Cardiac fibroblast (primary cell): ENCODE data around the gene DLX1.
A peak's percentile ranks its signal among the peaks of the same experiment; 100 is the strongest.

Experiments used
- DNase-seq, 2 donors: peaks; one replicate each; pipeline versions ENCODE4 v3.0.0 to v3.0.0-alpha.2; 2010; ENCODE audit warnings: low read depth in 2 of 2
- H3K4me3 ChIP-seq, 2 donors: replicated peaks in 1 of 2; 1 replicate in 1 of 2; 2 replicates in 1 of 2; pipeline ENCODE4 v1.5.1; 2011; ENCODE audit warnings: low read depth in 2 of 2, low read length in 2 of 2, mild to moderate bottlenecking in 2 of 2, moderate library complexity in 1 of 2
- TF ChIP-seq, protein P1 (sequence below): IDR thresholded peaks from one replicate; pipeline ENCODE4 v1.5.1; 2011; ENCODE audit warnings: low read depth, mild to moderate bottlenecking, low read length, inconsistent platforms

The DLX1 gene

DNA sequence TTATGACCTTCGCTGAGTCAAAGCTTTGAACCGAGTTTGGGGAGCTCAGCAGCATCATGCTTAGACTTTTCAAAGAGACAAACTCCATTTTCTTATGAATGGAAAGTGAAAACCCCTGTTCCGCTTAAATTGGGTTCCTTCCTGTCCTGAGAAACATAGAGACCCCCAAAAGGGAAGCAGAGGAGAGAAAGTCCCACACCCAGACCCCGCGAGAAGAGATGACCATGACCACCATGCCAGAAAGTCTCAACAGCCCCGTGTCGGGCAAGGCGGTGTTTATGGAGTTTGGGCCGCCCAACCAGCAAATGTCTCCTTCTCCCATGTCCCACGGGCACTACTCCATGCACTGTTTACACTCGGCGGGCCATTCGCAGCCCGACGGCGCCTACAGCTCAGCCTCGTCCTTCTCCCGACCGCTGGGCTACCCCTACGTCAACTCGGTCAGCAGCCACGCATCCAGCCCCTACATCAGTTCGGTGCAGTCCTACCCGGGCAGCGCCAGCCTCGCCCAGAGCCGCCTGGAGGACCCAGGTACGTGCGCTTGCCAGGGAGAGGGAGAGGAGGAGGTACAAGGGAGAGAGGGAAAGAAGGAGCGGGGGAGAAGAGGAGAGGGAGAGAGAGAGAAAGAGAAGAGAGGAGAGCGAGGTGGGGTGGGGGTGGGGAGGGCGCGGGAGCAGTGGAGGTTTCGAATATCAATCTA is at the start of gene DLX1:
Gene DLX1, plus strand, starts transcription at position 48 of the 700 bp plus-strand sequence. Its CDS starts 171 bp downstream, at position 219.
- DNase-seq = no peak
- TF ChIP-seq, protein P1, sequence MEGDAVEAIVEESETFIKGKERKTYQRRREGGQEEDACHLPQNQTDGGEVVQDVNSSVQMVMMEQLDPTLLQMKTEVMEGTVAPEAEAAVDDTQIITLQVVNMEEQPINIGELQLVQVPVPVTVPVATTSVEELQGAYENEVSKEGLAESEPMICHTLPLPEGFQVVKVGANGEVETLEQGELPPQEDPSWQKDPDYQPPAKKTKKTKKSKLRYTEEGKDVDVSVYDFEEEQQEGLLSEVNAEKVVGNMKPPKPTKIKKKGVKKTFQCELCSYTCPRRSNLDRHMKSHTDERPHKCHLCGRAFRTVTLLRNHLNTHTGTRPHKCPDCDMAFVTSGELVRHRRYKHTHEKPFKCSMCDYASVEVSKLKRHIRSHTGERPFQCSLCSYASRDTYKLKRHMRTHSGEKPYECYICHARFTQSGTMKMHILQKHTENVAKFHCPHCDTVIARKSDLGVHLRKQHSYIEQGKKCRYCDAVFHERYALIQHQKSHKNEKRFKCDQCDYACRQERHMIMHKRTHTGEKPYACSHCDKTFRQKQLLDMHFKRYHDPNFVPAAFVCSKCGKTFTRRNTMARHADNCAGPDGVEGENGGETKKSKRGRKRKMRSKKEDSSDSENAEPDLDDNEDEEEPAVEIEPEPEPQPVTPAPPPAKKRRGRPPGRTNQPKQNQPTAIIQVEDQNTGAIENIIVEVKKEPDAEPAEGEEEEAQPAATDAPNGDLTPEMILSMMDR = no peak

DNA sequence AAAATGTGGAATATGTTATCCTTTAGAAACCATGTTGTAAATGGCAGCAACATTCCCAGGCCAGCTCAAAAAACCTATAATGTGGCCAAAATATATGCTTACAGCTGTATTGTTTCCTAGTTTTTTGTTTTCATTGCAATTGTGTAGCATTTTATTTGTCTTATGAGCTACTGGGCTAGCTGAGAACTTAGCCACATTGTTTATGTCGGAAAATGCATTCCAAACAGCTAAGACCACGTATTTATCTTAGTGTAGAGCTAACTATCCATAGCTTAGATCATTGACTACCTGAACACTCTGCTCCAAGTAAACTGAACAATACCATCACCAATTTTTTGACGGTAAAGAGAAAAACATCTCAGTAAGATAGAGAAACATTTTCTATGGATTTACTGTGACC is 47.2 kb upstream of the DLX1 start:
- DNase-seq = no peak

More for the DNA sequence above, at the start of gene DLX1:
- H3K4me3 ChIP-seq = peak within 1 kb of the TSS; percentile 46 to 62

DNA sequence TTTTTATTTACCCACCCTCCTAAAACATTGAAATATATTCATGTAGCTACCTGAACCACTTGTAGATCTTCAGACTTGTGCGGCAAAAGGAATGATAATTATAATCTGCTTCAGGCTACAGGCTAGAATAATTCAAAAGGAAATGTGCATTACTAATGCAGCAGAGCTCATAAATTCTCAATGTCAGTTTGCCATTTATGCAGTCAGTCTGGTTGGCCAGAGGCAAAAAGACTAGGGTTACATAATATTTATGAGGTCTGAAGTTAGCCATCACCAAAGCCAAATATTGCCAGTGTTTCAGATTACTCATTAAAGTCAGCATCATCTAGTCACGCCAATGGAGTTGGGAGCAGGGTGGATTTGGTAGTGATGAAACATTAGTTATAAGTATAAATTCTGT is 46.7 kb upstream of the DLX1 start:
- TF ChIP-seq, protein P1 = no peak
- peak in 1 of 2 donors; percentile 44 for DNase-seq
- H3K4me3 ChIP-seq = no peak overlapping the region

More for the DNA sequence above, 47.2 kb upstream of the DLX1 start:
- TF ChIP-seq, protein P1 = no peak
- no peak overlapping the region for H3K4me3 ChIP-seq

DNA sequence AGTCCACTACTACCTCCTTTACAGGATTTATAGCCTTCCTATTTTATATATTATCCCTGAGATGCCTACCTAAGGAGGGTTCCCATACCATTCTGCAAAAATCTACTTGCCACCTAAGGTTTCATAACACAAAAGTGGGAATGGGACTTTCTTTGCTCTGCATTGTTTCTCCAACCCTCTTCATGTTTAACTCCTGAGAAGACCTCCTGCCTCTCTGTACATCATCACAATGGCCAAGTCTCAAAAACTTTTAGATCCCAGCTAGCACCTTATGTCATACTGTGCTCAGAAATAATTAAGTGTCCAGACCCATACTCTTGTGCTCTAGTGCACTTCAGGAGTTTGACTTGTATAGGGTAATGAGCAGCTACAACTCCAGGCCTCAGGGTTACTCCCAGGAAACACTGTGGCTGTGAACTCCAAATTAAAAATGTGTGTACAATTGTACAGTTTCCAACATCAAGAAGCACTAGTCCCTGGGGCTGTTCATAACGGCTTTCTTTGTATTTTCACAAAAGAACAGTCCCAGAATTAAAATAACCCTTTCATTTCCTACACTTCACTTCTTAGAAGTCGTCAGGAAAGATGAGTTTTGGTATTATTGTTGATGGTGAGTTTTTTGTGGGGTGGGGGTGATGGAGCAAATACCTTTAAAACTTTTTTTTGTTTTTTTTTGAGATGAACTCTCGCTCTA is 46.1 kb upstream of the DLX1 start:
- H3K4me3 ChIP-seq = no peak overlapping the region
- DNase-seq = no peak
- TF ChIP-seq, protein P1 = no peak

DNA sequence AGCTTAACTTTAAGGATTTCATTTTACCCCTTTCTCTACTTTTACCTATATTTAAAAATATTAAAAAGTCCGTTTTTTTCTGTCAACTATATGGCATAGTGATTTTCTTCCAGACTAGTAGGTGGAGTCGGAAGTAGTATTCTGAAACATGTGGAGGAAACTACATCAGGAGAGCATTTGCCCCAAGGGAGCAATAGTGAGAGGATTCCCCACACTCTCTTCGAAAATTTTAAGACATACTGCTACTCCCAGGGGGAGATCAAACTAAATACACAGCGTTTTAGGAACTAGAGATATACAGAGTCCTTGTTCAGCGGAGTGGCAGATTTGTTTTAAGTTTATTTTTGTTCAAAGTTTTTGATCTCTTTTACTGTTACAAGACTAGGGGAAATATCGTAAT is 45.0 kb upstream of the DLX1 start:
- no peak overlapping the region for H3K4me3 ChIP-seq
- DNase-seq = peak in 1 of 2 donors; percentile 3
- TF ChIP-seq, protein P1 = no peak

DNA sequence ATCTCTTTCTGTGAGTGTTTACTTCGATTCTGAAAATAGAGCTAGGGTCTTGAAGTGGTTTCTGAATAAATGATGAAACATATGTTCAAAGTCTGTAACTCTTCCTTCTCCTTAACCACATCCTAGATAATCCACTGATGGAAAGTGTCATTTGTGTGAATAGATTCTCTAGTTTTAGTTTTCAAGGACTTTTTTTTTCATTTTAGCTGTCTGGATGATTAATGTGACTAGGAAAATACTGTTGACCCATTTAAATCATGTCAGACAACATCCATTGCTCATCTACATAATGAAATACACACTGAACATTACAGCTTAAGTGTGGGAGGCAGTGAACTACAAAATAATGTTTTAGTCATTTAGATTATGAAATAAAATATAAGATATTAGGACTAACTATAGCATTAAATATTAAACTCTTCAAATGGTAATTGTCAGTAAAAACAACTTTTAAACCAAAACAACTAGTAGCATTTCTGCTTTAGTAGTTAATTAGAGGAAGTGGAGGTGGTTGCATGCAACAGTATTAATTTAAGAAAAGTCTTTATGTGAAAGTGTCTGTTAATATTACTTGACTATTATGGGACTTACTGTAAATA is 39.1 kb upstream of the DLX1 start:
- TF ChIP-seq, protein P1 = no peak
- no peak overlapping the region for H3K4me3 ChIP-seq

More for the DNA sequence above, 39.1 kb upstream of the DLX1 start:
- peak; percentile 3 to 11 for DNase-seq
